ENCODE data around the gene TMEM109. TPM values are rescaled to one million over a fixed set of nuclear protein-coding genes. Genes with fewer than 3 reads are reported as not detected.

The TMEM109 gene
- total RNA-seq, 1 experiment from 2014 or later: 78.1 TPM

- H3K27ac Mint-ChIP-seq (ENCODE audit: unreplicated experiment): no peak overlapping the region
- no TSS peak for BruUV-seq (replicated peaks)
- H3K9me3 Mint-ChIP-seq (ENCODE audit: low read depth, unreplicated experiment): no peaks in the 10 kb centered on the region
- no peak overlapping the region for H3K4me3 Mint-ChIP-seq (ENCODE audit: low read depth, unreplicated experiment)
- CTCF ChIA-PET: no interaction called here
- intact Hi-C loops (cut with micrococcal nuclease; ENCODE audit: unreplicated experiment): no loop called here
- no peaks in the 10 kb centered on the region for H3K27me3 Mint-ChIP-seq (ENCODE audit: unreplicated experiment)
- no peak for TF ChIP-seq CTCF (IDR thresholded peaks at IDR 0.05; ENCODE audit: unreplicated experiment)
- H3K36me3 Mint-ChIP-seq (ENCODE audit: insufficient read depth, unreplicated experiment): no peaks in the 10 kb centered on the region
- DNase-seq: no peak
- no peaks in the 10 kb centered on the region for H3K4me1 Mint-ChIP-seq (ENCODE audit: low read depth, unreplicated experiment)
These were observed 35.5 kb upstream of the TMEM109 start for GRCh38 chr11:60878245-60879101.

- Mint-ChIP-seq H3K27ac (ENCODE audit: unreplicated experiment) (no peak overlapping the region), H3K4me1 (ENCODE audit: low read depth, unreplicated experiment) (no peaks in the 10 kb centered on the region), H3K36me3 (ENCODE audit: insufficient read depth, unreplicated experiment) (no peaks in the 10 kb centered on the region), H3K9me3 (ENCODE audit: low read depth, unreplicated experiment) (no peaks in the 10 kb centered on the region), H3K27me3 (ENCODE audit: unreplicated experiment) (no peaks in the 10 kb centered on the region), H3K4me3 (ENCODE audit: low read depth, unreplicated experiment) (no peak overlapping the region)
- CTCF ChIA-PET: no interaction called here
- DNase-seq: no peak
- no TSS peak for BruUV-seq (replicated peaks)
- intact Hi-C loops (cut with micrococcal nuclease; ENCODE audit: unreplicated experiment): no loop called here
- TF ChIP-seq CTCF (IDR thresholded peaks at IDR 0.05; ENCODE audit: unreplicated experiment): no peak
These were observed 34.9 kb upstream of the TMEM109 start for GRCh38 chr11:60879104-60879503.

GRCh38 chr11:60879971-60880588 is 33.9 kb upstream of the TMEM109 start:
- intact Hi-C loops (cut with micrococcal nuclease; ENCODE audit: unreplicated experiment): no loop called here
- DNase-seq: no peak
- no TSS peak for BruUV-seq (replicated peaks)
- H3K9me3 Mint-ChIP-seq (ENCODE audit: low read depth, unreplicated experiment): no peaks in the 10 kb centered on the region
- H3K27ac Mint-ChIP-seq (ENCODE audit: unreplicated experiment): no peak overlapping the region
- CTCF ChIA-PET: no interaction called here
- no peaks in the 10 kb centered on the region for H3K4me1 Mint-ChIP-seq (ENCODE audit: low read depth, unreplicated experiment)
- TF ChIP-seq CTCF (IDR thresholded peaks at IDR 0.05; ENCODE audit: unreplicated experiment): no peak
- no peak overlapping the region for H3K4me3 Mint-ChIP-seq (ENCODE audit: low read depth, unreplicated experiment)
- no peaks in the 10 kb centered on the region for H3K36me3 Mint-ChIP-seq (ENCODE audit: insufficient read depth, unreplicated experiment)
- H3K27me3 Mint-ChIP-seq (ENCODE audit: unreplicated experiment): no peaks in the 10 kb centered on the region

GRCh38 chr11:60880643-60881282 is 33.2 kb upstream of the TMEM109 start:
- Mint-ChIP-seq H3K36me3 (ENCODE audit: insufficient read depth, unreplicated experiment) (no peaks in the 10 kb centered on the region), H3K9me3 (ENCODE audit: low read depth, unreplicated experiment) (no peaks in the 10 kb centered on the region), H3K27me3 (ENCODE audit: unreplicated experiment) (no peaks in the 10 kb centered on the region), H3K27ac (ENCODE audit: unreplicated experiment) (no peak overlapping the region), H3K4me1 (ENCODE audit: low read depth, unreplicated experiment) (no peaks in the 10 kb centered on the region), H3K4me3 (ENCODE audit: low read depth, unreplicated experiment) (no peak overlapping the region)
- intact Hi-C loops (cut with micrococcal nuclease; ENCODE audit: unreplicated experiment): no loop called here
- no peak for DNase-seq
- TF ChIP-seq CTCF (IDR thresholded peaks at IDR 0.05; ENCODE audit: unreplicated experiment): no peak
- no TSS peak for BruUV-seq (replicated peaks)
- CTCF ChIA-PET: no interaction called here

Measured in Calu3 (cell line).